ENCODE measurements around the gene RBM10.

- TF ChIP-seq TAF1 (IDR thresholded peaks at IDR 0.05; ENCODE audit: borderline replicate concordance, insufficient read depth, low read length) = no peak
- no peak for TF ChIP-seq POLR2AphosphoS5 (IDR thresholded peaks at IDR 0.05; ENCODE audit: low read depth, low read length)
Observed at GRCh38 chrX:47228550-47229270, 83.7 kb downstream of the RBM10 start.

Data from PFSK-1 (cell line).